Liver (tissue), 9 donors: ENCODE data around the gene PSRC1. TPM values are rescaled to one million over a fixed set of nuclear protein-coding genes. Genes with fewer than 3 reads are reported as not detected.

ENCODE experiments used
- DNase-seq: peaks from one replicate; pipeline ENCODE4 v3.0.0-alpha.2; 2017; ENCODE audit warnings: low spot score
- H3K27ac ChIP-seq, 2 donors: one replicate each; pipeline ENCODE4 v1.7.0; 2013; ENCODE audit warnings: inconsistent platforms in 2 of 2, low read length in 2 of 2, control low read depth in 1 of 2, low read depth in 1 of 2, mild to moderate bottlenecking in 1 of 2
- H3K27me3 ChIP-seq, 4 donors: one replicate each; pipeline versions ENCODE4 v1.6.1 to v1.7.0; 2013; ENCODE audit warnings: low read length in 3 of 4, inconsistent platforms in 1 of 4, mild to moderate bottlenecking in 1 of 4, moderate library complexity in 1 of 4; ENCODE audit not compliant: control insufficient read depth in 4 of 4, insufficient read depth in 4 of 4
- H3K36me3 ChIP-seq, 4 donors: one replicate each; pipeline versions ENCODE4 v1.6.1 to v1.7.0; 2013; ENCODE audit warnings: low read length in 3 of 4, mild to moderate bottlenecking in 3 of 4, low read depth in 1 of 4, moderate library complexity in 1 of 4; ENCODE audit not compliant: control insufficient read depth in 4 of 4, insufficient read depth in 3 of 4
- H3K4me1 ChIP-seq, 4 donors: one replicate each; pipeline versions ENCODE4 v1.6.1 to v1.7.0; 2013; ENCODE audit warnings: low read length in 3 of 4, mild to moderate bottlenecking in 3 of 4, moderate library complexity in 1 of 4; ENCODE audit not compliant: control insufficient read depth in 4 of 4, insufficient read depth in 4 of 4
- H3K4me3 ChIP-seq, 3 donors: one replicate each; pipeline versions ENCODE4 v1.6.1 to v1.7.0; 2013; ENCODE audit warnings: low read length in 3 of 3, control low read depth in 1 of 3, low read depth in 1 of 3, mild to moderate bottlenecking in 1 of 3
- H3K9ac ChIP-seq, 2 donors: one replicate each; pipeline ENCODE4 v1.7.0; 2013; ENCODE audit warnings: low read length in 2 of 2, mild to moderate bottlenecking in 2 of 2, moderate library complexity in 2 of 2, control low read depth in 1 of 2, low read depth in 1 of 2
- H3K9me3 ChIP-seq, 4 donors: one replicate each; pipeline versions ENCODE4 v1.6.1 to v1.7.0; 2013; ENCODE audit warnings: low read length in 3 of 4; ENCODE audit not compliant: control insufficient read depth in 4 of 4
- ATF3 ChIP-seq: IDR thresholded peaks from 2 replicates; pipeline ENCODE4 v1.6.1; 2016; ENCODE audit warnings: antibody characterized with exemption
- CTCF ChIP-seq: fragments of 150-350 bp; IDR thresholded peaks from 2 replicates; pipeline ENCODE4 v1.5.1; 2017; ENCODE audit warnings: improper control_type of control experiment, low read depth, low read length; ENCODE audit not compliant: missing input control
- EGR1 ChIP-seq, 2 donors: IDR thresholded peaks; 2 replicates each; pipeline ENCODE4 v1.6.1; 2016 to 2018; ENCODE audit warnings: antibody characterized with exemption in 2 of 2, low read depth in 2 of 2
- FOXA1 ChIP-seq: IDR thresholded peaks from 2 replicates; pipeline ENCODE4 v1.6.1; 2016; ENCODE audit warnings: antibody characterized with exemption
- FOXA2 ChIP-seq: IDR thresholded peaks from 2 replicates; pipeline ENCODE4 v1.6.1; 2016; ENCODE audit warnings: antibody characterized with exemption
- GABPA ChIP-seq, 2 donors: IDR thresholded peaks in 1 of 2; conservative IDR thresholded peaks in 1 of 2; 2 replicates each; pipeline ENCODE4 v1.6.1; 2016; ENCODE audit warnings: antibody characterized with exemption in 2 of 2, mild to moderate bottlenecking in 1 of 2, moderate library complexity in 1 of 2
- HNF4A ChIP-seq, 2 donors: conservative IDR thresholded peaks; 2 replicates each; pipeline ENCODE4 v1.6.1; 2016; ENCODE audit warnings: antibody characterized with exemption in 2 of 2, mild to moderate bottlenecking in 2 of 2
- HNF4G ChIP-seq: IDR thresholded peaks from 2 replicates; pipeline ENCODE4 v1.6.1; 2016; ENCODE audit warnings: antibody characterized with exemption
- JUND ChIP-seq, 2 donors: IDR thresholded peaks; 2 replicates each; pipeline ENCODE4 v1.6.1; 2016; ENCODE audit warnings: antibody characterized with exemption in 2 of 2
- MAX ChIP-seq: IDR thresholded peaks from 2 replicates; pipeline ENCODE4 v1.6.1; 2016; ENCODE audit warnings: antibody characterized with exemption
- NR2F2 ChIP-seq: IDR thresholded peaks from 2 replicates; pipeline ENCODE4 v1.6.1; 2016; ENCODE audit warnings: antibody characterized with exemption
- RAD21 ChIP-seq, 2 donors: IDR thresholded peaks; 2 replicates each; pipeline ENCODE4 v1.6.1; 2016; ENCODE audit warnings: antibody characterized with exemption in 2 of 2, mild to moderate bottlenecking in 2 of 2
- REST ChIP-seq: IDR thresholded peaks from 2 replicates; pipeline ENCODE4 v1.6.1; 2016; ENCODE audit warnings: antibody characterized with exemption, mild to moderate bottlenecking
- RXRA ChIP-seq, 2 donors: IDR thresholded peaks; 2 replicates each; pipeline ENCODE4 v1.6.1; 2017 to 2018; ENCODE audit warnings: antibody characterized with exemption in 2 of 2, mild to moderate bottlenecking in 1 of 2
- SP1 ChIP-seq: IDR thresholded peaks from 2 replicates; pipeline ENCODE4 v1.6.1; 2018; ENCODE audit warnings: antibody characterized with exemption, mild to moderate bottlenecking
- TAF1 ChIP-seq: conservative IDR thresholded peaks from 2 replicates; pipeline ENCODE4 v1.6.1; 2016; ENCODE audit warnings: antibody characterized with exemption, mild to moderate bottlenecking
- YY1 ChIP-seq: IDR thresholded peaks from 2 replicates; pipeline ENCODE4 v1.6.1; 2016; ENCODE audit warnings: antibody characterized with exemption, mild to moderate bottlenecking
- ZBTB33 ChIP-seq: IDR thresholded peaks from 2 replicates; pipeline ENCODE4 v1.6.1; 2016; ENCODE audit warnings: antibody characterized with exemption
- WGBS: extraction: QIAGEN DNeasy Blood & Tissue Kit; methylation state at CpG from one replicate; pipeline ENCODE4 v1.1.7; 2013; 5-methylcytosine and 5-hydroxymethylcytosine counted together
- polyA plus RNA-seq, 2 donors: library from polyadenylated mRNA; stranded (reverse) in 1 of 2; unstranded in 1 of 2; fragments of 200-250 nt in 1 of 2; fragments of >200 nt in 1 of 2; fragmentation: Nextera tagmentation in 1 of 2; extraction: Ambion mirVana in 1 of 2; gene quantifications; one replicate each; pipeline versions ENCODE4 v1.2.1 to v1.2.3, GENCODE V29; 2013 to 2015
- total RNA-seq, 2 donors: library from RNA; depleted of rRNA; stranded (reverse); fragments of >200 nt; gene quantifications; one replicate each; pipeline ENCODE4 v1.2.3, GENCODE V29; 2014
- donor health status: healthy.
- donor health status: healthy.
- donor health status: healthy.
- donor health status: healthy.
- donor health status: healthy.

Gene PSRC1
- total and polyA plus RNA-seq, 4 donors = 0.25 to 2.6 (median 1.1) TPM

GRCh38 chr1:109238382-109238781, 44.6 kb downstream of the PSRC1 start:
- Histone ChIP-seq H3K4me1 (peaks cover 0 to 16% (median 5%) of the 10 kb centered on the region in 4 donors), H3K4me3 (no peak overlapping the region), H3K9ac (no peak overlapping the region), H3K36me3 (peaks cover 10 to 47% (median 37%) of the 10 kb centered on the region in 4 donors), H3K27ac (no peak overlapping the region), H3K27me3 (no peaks in the 10 kb centered on the region), H3K9me3 (no peaks in the 10 kb centered on the region)
- TF ChIP-seq YY1 (no peak), HNF4G (no peak)
- no peak for DNase-seq
- 94% methylated on average over 2 of the region's 2 CpGs for WGBS

GRCh38 chr1:109237512-109237911, 45.4 kb downstream of the PSRC1 start:
- no peak for DNase-seq
- H3K9me3 ChIP-seq = no peaks in the 10 kb centered on the region
- H3K27ac ChIP-seq = no peak overlapping the region
- H3K4me3 ChIP-seq = no peak overlapping the region
- 98% methylated on average over 3 of the region's 3 CpGs for WGBS
- peaks cover 10 to 51% (median 40%) of the 10 kb centered on the region in 4 donors for H3K36me3 ChIP-seq
- H3K27me3 ChIP-seq = no peaks in the 10 kb centered on the region
- H3K4me1 ChIP-seq = peaks cover 0 to 16% (median 5%) of the 10 kb centered on the region in 4 donors
- TF ChIP-seq CTCF = no peak
- no peak for TF ChIP-seq RXRA (IDR thresholded peaks at IDR 0.05)
- TF ChIP-seq YY1 = no peak
- TF ChIP-seq ZBTB33 = no peak
- no peak for TF ChIP-seq HNF4A (conservative IDR thresholded peaks at IDR 0.05)
- TF ChIP-seq EGR1 (IDR thresholded peaks at IDR 0.05; ENCODE audit: low read depth in 2 of 2) = no peak
- TF ChIP-seq FOXA1 = no peak
- no peak for TF ChIP-seq TAF1
- no peak for TF ChIP-seq JUND (IDR thresholded peaks at IDR 0.05)
- no peak for TF ChIP-seq NR2F2
- no peak for TF ChIP-seq REST
- no peak for TF ChIP-seq GABPA (IDR thresholded peaks at IDR 0.05 in 1 of 2, conservative IDR thresholded peaks at IDR 0.05 in 1 of 2)
- TF ChIP-seq RAD21 (IDR thresholded peaks at IDR 0.05) = no peak
- no peak for TF ChIP-seq HNF4G
- no peak for TF ChIP-seq MAX
- TF ChIP-seq FOXA2 = no peak
- no peak for TF ChIP-seq SP1
- no peak for TF ChIP-seq ATF3
- no peak overlapping the region for H3K9ac ChIP-seq
